ENCODE data around the gene HMGXB3.

HMGXB3 gene

DNA sequence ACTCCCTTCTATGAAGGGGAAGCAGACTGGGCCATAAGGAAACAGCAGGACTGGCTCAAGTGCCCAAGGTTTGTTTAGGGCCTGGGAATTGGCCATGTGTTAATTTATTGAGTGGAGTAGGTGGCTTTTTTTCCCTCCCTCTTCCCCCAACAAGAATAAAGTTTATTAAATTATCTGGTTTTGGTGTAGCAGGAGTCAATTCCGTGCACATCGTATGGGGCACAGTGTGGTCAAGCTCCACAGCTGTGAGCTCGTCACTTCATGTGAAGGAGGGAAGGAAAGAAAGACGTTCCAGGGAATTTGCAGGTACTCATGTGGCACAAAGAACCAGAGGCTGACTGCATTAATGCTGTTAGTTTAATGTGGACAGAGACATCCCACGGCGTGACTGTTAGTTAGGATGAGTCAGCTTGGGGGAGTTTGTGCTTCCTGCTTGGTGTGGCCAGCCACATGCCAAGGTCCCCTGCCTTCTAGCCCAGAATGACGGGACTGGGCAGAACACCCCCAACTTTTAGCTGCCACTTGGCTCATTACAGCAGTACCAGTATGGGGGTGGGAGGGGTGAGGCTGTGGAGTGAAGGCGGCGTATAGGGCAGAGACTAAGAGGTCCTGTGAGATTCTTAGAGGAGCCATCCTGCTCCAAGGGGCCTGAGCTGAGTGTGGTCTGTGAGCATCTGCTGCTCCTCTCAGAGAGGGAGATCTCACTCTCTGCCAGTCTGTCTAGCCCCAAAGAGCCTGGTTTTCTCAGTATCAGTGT, 52.6 kb downstream of the HMGXB3 start:
- no peak for DNase-seq (ENCODE audit: low read depth)

DNA sequence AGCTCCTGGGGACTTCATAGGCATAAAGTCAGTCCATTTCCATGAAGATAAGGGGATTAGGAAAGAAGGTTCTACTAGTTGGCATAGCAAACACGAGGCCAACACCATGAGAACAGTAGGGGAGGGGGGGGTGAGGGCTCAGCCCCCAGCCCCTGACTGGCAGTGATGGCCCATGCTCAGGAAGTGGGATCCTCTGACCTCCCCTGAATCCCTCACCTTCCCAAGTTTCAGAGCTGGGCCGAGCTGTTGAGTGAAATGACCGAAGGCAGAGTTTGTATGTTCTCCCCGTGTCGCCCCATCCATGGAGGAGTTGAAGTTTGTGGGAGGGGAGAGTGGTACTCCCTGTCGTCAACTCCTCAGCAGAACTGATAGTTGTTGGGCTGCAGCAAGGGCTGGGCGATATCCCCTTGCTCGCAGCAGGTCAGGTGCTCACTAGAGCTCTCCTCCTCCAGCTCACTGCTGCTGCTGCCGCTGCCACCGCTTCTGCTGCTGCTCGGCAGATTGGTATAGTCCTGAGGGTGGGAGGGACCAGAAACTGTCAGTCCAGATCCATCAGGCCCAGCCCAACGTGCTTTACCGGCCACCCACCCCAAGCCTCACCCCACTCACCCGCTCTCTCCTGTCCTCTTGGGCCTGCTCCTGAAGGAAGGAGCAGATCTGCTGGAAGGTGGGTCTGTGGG, 53.3 kb downstream of the HMGXB3 start:
- no peak for DNase-seq (ENCODE audit: low read depth)

DNA sequence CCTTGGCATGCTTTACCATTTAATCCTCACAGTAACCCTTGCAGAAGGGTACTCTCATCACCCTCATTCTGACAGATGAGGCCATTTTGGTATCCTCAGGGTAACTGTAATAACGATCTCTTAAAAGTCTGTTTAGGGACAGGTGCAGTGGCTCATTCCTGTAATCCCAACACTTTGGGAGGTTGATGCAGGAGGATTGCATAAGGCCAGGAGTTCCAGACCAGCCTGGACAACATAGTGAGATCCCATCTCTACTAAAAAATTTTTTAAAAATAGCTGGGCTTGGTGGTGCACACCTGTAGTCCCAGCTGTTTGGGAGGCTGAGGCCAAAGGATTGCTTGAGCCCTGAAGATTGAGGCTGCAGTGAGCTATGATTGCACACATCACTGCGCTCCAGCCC, 54.0 kb downstream of the HMGXB3 start:
- no peak for DNase-seq (ENCODE audit: low read depth)

DNA sequence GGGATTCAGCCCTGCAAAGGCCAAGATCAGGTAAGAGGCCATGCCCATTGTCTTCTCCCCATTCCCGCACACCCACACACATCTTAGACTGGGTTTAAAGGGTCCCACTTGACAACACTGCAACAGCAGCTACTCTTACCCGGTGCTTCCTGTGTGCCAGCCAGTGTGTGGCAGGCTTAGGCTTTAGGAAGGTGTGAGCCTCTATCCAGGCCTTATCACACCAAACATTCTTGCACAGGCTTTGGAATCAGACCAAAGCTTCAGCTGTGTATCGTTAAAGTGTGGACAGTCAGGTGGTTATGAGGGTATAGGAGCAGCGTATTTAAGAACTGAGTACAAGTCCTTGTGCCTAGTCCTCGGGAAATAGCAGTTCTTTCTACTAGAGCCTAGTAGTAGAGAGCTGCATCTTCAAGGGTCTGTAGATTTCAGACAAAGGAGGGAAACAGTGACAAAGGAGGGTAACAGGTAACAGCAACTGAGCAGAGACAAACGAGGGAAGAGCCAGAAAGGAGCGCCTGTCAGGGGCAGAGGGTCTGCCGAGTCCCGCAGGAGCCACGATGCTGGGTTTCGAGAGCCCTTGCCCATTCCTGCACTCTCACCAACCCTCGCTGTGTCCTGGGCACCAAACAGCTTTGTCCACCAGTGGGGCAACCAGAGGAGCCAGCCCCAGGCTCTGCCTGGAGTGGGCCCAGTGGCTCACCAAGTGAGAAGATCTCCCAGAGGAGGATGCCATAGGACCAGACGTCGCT, 55.0 kb downstream of the HMGXB3 start:
- no peak for DNase-seq (ENCODE audit: low read depth)

DNA sequence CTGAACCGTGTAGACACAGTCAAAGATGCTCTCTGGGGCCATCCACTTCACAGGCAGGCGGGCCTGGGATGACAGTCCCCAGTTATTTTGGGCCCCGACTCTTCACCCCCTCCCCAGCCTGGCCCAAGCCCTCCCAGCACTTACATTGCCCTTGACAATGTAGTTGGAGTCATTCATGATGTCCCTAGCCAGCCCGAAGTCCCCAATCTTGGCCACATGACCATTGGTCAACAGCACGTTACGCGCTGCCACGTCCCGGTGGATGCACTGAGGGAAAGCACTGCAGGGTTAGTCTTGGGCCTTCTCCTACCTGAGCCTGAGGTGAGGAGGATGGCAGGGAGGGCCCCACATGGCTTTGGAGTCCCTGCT, 55.5 kb downstream of the HMGXB3 start:
- DNase-seq (ENCODE audit: low read depth): no peak

DNA sequence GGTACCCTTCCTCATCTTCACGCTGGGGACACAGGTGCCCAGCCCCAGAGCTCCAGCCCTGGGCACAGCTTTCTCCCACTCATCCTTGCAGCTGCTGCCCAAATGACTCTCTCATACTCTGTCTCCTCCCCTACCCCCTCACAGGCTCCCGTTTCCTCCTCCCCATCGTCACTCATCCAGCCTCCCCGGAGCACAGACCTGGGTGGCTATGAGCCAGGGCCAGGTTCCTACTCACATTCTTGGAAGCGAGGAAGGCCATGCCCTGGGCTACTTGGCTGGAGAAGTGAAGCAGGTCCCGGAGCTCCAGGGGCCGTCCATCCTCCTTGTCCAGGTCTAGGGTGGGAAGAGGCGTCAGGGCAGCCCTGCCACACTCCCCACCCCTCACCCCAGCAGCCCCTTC, 56.5 kb downstream of the HMGXB3 start:
- DNase-seq (ENCODE audit: low read depth): no peak

DNA sequence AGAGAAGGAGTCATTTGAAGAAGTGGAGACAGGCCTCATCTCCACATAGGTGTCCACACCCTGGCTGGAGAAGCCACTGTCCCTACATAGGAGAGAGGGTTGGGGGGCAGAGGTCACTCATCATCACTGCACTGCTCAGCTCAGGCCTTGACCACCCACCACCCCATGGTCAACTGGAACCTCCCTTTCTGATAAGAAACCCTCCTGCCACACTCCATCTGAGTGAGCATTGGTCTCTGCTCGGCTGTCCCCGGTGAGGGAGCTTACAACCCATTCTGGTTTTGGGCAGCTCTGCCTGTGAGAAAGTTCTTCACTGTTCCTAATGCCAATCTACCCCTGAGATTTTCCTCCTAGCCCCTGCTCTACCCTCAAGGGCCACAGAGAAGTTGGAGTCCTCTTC, 57.0 kb downstream of the HMGXB3 start:
- no peak for DNase-seq (ENCODE audit: low read depth)

DNA sequence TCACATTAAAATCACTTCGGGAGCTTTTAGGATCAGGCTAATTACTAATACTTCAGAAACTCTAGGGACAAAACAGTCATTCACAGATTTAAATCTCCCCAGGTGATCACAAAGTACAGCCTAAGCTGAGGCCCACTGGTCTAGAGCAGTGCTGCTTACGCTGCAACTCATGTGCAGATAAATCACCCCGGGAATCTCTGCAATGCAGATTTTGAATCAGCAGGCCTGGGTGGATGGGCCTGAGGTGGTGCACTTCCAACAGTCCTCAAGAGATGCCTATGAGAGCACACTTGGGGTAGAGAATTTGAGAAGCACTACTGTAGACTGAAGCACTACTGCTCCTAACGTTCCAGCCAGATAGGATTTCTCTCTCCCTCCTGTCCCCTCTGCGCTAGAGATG, 57.5 kb downstream of the HMGXB3 start:
- no peak for DNase-seq (ENCODE audit: low read depth)

DNA sequence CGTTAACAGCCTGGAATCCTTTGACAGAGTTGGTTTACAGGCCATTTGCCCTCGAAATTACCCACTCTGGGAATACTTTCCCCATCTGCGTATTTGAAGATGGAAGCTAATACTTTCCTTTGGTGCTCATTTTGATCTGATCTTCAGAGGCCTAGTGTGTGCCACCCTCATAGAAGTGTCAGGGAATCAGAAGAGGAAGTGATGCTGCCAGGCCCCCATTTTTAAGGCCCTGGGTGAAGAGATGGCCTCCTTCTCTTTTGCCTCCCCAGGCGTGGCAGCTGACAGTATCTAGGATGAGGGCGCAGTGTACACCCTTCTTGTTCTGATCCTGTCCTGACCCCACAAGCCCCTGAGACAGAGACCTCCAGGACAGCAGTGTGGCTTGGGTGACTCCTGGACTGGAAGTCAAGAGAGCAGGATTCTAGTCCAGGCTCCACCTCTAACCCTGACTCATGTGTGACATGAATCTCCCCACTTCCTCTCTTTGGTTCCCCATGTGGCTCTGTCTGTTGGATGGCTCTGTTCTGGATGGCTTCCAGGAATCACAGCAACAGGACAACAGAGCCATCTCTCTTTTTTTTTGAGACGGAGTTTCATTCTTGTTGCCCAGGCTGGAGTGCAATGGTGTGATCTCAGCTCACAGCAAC, 58.1 kb downstream of the HMGXB3 start:
- DNase-seq (ENCODE audit: low read depth): no peak

DNA sequence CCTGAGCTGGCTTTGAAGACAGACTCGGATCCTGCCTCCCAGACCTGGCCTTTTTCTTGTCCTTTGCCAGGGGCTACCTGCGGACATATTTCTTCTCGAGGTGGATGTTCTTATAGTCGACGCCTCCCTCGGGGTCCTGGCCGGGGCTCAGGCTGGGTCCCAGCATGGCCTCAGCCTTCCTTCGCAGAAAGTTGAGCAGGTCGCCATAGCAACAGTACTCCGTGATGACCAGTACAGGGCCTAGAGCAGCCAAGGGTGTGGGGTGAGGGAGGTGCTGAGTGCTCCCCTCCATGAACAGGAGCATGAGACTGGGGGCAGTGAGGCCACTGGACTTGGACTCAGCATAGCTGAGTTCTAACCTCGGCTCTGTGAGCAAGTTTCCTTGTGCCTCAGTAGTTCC, 59.1 kb downstream of the HMGXB3 start:
- DNase-seq (ENCODE audit: low read depth): no peak

DNA sequence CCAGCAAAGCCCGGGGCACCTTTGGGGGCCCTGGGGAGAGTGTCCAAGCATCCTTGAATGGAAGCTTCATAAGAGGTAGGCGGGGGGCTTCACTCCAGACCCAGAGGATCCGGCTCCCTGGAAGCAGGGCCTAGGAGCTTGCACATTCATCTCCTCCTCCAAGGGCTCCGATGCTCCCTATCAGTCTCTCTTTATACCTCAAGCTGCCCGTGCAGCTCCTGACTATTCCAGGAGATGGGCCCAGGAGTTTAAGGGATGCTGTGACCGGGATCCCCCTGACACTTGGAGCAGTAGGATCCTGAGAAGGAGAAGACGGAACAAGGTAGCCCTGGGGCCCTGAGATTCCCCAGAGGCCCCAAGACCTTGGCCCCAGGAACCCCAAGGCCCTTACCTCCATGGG, 59.9 kb downstream of the HMGXB3 start:
- DNase-seq (ENCODE audit: low read depth): no peak

DNA sequence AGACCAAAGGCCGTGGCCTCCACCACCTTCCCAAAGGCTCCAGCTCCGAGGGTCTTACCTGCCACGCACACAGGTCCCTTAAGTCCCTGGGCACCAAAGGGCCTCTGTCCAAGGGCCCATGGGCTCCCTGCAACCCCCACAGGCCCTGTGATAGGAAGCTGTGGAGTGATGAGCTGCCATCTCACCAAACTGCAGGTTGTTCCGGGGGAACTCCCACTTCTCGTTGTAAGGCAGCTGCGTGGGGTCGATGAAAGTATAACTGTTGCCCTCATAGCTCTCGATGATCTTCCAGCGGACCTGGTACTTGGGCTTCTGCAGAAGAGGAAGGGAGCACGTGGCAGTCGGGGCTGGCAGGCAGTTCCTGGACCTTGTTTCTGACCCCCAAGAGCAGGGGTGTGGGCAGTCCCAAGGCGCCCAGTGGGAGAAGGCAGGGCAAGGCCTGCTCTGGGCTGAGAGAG, 61.0 kb downstream of the HMGXB3 start:
- no peak for DNase-seq (ENCODE audit: low read depth)

DNA sequence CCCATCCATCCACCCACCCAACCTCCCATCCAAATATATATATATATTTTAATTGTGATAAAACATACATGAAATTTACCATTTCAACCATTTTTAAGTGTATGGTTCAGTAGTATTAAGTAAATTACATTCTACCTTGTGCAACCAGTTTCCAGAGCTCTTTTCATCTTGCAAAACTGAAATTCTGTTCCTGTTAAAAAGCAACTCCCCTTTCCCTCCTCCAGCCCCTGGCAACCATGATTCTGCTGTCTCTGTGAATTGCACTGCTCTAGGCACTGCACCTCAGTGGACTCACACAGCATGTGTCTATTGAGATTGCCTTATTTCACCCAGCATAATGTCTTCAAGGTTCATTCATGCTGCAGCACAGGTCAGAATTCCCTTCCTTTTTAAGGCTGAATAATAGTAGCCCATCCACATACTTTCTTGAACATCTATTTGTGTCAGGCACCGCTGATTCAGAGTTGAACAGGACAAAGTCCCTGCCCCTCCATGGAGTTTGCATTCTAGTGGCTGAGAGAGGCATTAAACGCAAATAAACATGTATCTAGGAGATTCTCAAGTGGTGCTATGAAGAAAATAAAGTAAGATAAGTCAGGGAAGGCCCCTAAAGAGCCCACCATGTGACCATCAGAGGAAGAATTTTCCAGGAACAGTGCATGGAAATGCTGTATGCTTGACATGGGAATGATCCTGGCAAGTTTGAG, 61.8 kb downstream of the HMGXB3 start:
- no peak for DNase-seq (ENCODE audit: low read depth)

DNA sequence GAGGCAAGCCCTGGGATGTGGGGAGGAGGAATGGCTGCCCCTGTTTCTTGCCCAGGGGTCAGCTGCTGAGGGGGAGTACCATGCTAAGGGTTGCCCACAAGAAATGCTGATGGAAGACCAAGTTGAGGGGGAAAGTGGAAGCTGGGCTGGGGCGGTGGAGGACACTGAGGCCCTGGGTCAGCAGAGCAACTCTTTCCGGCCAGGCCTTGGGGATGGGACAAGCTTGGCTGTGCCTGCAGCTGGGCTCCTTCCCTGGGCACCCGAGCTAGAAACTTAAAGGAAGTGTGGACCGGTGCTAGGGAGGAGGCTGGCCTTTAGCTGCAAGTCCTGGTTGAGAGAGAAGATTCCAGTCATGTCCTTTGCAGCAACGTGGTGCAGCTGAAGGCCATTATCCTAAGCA, 63.1 kb downstream of the HMGXB3 start:
- DNase-seq (ENCODE audit: low read depth): no peak

DNA sequence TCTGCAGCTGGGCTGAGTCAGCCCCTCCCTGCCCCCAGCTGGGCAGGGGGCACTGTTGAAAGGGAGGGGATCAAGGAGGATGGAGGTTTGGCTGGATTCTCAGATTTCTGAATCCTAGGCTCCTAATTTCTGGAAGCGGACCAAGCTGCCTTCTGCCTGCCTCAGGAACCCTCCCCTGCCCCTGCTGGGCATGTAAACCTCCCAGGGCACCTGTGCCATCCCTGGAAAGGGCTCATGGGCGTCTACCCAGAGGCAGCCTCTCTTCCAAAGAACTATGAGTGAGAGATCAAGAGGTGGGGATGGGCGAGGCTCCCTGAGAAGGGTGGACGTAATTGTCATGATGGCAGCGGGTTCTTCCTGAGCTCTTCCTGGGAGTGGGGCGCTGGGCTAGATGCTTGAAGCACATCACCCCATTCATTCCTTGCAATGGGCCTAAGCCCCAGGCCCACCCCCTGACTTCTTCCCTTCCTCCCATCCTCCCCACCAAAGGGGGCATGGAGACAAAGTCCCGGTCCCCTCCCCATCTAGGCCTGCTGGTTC, 64.2 kb downstream of the HMGXB3 start:
- DNase-seq (ENCODE audit: low read depth): no peak

DNA sequence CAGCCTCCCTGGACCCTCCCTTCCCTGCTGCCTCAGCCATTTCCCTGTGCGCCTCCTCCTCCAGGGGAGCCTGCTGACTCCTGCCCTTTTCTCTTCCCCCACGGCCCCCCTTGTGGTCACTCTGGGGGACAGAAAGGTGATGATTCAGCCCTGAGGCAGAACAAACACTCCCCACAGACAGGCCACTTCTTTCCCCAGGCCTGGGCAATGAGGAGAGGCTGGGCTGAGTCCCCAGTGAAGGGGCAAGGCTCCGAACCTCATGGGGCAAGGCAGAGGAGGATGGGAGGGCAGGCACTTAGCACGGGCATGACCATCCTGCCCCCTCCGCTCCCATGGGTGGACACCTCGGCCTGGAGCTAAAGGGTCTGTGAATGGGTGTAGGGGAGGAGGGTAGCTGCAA, 64.8 kb downstream of the HMGXB3 start:
- DNase-seq (ENCODE audit: low read depth): no peak

DNA sequence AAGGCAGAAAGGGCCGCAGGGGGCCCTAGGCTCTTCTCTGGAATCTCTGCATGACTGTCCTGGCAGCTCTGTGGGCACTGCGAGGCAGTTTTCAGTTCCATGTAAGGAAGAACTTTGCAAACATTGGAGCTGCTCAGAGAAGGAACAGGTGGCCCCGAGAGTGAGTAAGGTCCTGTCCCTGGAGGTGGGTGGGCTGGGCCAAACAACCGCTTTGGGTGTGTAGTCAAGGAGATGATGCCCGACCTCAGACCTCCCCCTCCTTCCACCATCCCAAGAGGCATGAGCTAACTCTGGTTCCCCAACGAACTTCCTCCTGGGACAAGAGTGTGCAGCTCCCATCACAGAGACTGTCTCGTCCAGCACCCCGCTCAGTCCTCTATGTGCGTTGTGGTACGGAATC, 65.3 kb downstream of the HMGXB3 start:
- DNase-seq (ENCODE audit: low read depth): no peak

DNA sequence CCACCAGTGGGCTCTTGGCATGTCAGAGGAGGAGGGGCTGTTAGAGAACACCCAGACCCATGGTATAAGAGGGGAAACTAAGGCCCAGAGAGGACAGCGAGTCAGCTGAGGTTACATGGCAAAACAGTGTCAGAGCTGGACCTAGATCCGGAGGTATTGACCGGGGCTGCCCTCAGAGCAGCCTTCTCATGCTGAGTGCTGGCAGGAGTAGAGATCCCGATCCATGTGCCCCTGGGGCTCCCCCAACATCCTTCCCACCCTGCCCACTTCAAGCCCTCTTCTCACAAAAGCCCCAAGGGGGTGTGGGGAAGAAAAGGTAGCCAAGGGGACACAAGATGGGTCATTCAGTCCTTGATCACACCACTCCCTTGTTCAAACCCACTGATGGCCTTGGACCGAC, 65.9 kb downstream of the HMGXB3 start:
- DNase-seq (ENCODE audit: low read depth): no peak

DNA sequence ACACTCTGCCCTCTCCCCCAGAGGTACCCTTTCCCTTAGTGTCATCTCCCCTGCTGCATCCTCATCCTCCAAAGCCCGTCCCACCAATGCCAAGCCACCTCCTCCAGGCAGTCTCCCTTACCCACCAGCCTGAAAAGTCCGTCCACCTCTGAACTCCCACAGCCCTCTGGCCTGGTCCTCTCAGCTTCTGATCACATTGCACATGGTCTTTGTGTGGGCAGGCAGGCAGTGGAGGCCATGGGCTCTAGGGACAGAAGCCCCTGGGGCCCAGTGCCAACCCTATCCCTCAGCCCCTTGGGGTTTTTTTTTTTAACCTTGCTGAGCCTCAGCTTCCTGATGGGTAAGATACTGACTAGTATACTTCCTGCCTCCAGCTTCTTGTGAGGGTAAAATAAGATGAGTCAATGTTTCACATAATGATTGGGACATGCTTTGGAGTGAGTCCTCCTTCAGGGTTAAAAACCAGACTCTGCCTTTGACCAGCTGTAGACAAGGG, 66.4 kb downstream of the HMGXB3 start:
- no peak for DNase-seq (ENCODE audit: low read depth)

DNA sequence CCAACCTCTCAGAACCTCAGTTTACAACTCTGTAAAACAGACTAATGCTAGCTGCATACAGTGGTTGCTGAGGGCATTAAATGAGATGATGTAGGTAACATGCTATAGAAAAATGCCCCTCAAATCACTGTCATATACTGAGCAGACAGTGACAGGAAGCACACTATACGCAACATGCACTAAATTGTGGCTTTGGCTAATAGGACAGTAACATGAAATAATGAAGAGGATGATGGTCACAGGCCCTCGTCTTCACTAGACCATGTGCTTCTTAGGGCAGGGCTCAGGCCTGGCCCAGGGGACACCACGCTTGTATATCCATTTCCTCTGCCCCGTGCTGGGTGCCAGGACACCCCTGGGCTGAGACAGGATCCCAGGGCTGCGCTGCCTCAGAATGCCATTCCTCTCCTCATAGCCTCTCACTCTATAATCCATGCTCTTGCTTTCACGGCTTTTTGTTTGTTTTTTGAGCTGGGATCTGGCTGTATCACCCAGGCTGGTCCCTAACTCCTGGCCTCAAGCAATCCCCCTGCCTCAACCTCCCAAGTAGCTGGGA, 66.9 kb downstream of the HMGXB3 start:
- DNase-seq (ENCODE audit: low read depth): no peak

DNA sequence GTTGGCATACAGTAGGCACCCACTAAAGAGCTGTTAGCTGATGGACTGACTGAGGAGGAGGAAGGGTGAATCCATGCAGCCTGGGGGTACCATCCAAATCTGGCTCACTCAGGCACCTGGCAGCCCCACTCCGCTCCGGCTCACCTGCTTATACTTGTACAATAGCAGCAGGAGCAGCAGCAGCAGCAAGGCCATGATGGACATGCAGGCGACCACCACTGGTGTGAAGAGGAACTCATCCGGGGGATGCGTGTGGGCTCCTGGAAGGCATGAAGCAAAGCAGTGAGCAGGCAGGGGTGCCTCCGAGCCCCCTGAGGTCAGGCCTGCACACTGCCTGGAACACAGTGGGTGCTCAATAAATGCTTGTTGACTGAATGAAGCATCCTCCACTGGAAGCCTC, 67.5 kb downstream of the HMGXB3 start:
- DNase-seq (ENCODE audit: low read depth): no peak

All from activated T-cell treated with anti-CD3 and anti-CD28 coated beads for 1 hour (primary cell).